ENCODE measurements around the gene ALDH1A3.

The ALDH1A3 gene

DNA sequence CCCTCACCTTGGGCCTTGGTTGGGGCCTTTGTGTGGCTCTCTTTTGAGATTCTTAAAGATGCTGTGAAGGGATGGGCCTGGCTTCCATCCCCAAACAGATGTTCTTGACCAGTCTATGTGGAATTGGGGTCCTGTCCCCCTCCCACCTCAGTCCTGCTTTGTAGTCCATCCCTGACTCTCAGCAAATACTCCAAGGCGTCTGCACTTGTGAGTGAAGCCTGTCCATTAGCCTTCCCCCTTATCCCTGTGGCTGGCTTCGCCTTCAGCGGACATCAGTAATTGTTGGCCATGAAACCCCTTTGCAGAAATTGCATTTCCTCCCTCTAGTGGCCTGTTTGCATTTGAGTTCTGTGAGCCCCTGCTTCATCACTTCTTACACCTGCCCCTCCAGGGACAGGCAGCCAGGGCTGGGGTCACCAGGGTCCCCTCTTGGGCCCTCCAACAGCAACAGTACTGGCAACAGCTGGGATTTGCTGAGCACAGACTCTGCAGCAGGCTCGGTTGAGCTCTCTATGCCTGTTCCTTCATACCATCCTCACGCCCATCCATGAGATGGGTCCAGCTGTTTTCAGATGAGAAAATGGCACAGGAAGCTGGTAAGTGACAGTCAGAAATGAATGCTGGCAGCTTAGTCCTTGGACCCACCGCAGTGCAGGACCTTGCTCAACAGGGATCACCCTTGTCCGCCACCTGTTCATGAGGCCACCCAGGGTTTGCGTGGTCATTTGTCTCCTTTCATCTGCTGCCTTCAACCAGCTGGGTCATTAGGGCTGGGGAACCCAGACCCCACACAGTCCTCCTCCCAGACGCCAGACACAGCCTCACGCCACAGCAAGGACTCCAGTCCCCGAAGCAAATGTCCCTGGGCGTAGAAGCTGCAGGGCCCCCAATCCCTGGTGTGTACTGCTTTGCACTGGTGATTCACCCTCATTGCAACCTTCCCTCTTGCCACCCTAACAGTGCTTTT is 30.6 kb downstream of the ALDH1A3 start:
- Mint-ChIP-seq H3K4me3 (no peak overlapping the region), H3K27me3 (ENCODE audit: low read depth) (peaks cover 47% of the 10 kb centered on the region)

DNA sequence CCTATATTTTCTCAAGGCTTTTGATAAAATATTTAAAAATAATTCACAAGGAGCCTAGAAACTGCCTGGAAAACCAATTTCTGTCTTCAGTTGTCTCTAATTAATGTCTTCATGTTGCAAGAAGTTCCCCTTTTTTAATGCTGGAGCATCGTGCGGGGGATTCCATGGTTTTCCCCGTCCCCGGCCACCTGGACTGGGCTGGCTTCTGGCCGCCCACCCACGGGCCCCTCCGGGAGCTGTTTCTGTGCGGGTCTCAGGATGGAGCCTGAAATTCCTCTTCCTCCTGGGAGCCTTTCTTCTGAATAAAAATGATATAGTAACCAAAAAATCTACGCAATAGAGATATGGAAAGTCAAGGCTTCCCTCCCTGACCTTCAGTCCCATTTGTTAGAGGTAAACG is 31.5 kb downstream of the ALDH1A3 start:
- peaks cover 7% of the 10 kb centered on the region for H3K9me3 Mint-ChIP-seq
- no peak overlapping the region for H3K4me3 Mint-ChIP-seq
- H3K4me1 Mint-ChIP-seq = peaks cover 11% of the 10 kb centered on the region

More for the DNA sequence above, 30.6 kb downstream of the ALDH1A3 start:
- Mint-ChIP-seq H3K4me1 (peaks cover 11% of the 10 kb centered on the region), H3K36me3 (ENCODE audit: low read depth) (no peaks in the 10 kb centered on the region), H3K9me3 (peaks cover 7% of the 10 kb centered on the region), H3K27ac (peak overlapping the region in 2 of 3 experiments; percentile 92 to 93)
- TF ChIP-seq, protein P1, sequence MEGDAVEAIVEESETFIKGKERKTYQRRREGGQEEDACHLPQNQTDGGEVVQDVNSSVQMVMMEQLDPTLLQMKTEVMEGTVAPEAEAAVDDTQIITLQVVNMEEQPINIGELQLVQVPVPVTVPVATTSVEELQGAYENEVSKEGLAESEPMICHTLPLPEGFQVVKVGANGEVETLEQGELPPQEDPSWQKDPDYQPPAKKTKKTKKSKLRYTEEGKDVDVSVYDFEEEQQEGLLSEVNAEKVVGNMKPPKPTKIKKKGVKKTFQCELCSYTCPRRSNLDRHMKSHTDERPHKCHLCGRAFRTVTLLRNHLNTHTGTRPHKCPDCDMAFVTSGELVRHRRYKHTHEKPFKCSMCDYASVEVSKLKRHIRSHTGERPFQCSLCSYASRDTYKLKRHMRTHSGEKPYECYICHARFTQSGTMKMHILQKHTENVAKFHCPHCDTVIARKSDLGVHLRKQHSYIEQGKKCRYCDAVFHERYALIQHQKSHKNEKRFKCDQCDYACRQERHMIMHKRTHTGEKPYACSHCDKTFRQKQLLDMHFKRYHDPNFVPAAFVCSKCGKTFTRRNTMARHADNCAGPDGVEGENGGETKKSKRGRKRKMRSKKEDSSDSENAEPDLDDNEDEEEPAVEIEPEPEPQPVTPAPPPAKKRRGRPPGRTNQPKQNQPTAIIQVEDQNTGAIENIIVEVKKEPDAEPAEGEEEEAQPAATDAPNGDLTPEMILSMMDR (IDR thresholded peaks at IDR 0.05; ENCODE audit: unreplicated experiment in 3 of 3) = peak; percentile 17 to 21 (median 21)

DNA sequence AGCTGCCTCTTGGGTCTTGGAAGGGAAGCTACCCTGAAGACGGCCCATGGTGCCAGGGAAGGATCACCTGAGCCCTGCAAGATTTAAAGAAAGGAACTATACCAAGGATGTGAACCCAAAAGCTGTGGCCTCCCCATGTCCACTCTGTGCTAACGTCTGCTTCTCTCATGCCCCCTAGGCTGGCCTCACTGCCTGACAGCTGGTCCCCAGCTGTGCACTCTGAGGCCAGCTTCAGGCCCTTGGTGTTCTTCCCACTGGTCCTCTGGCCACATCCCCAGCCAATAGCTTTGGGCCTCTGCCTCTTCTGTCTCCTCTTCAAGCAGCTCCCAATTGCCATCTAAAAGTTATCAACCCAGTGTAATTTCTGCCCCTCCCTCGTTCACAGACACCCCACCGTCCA is 34.3 kb downstream of the ALDH1A3 start:
- TF ChIP-seq, protein P1 (IDR thresholded peaks at IDR 0.05; ENCODE audit: unreplicated experiment in 3 of 3) = no peak
- Mint-ChIP-seq H3K27me3 (ENCODE audit: low read depth) (peaks cover 62% of the 10 kb centered on the region), H3K4me1 (peaks cover 16% of the 10 kb centered on the region), H3K4me3 (no peak overlapping the region), H3K27ac (no peak overlapping the region), H3K36me3 (ENCODE audit: low read depth) (no peaks in the 10 kb centered on the region), H3K9me3 (peaks cover 7% of the 10 kb centered on the region)

More for the DNA sequence above, 31.5 kb downstream of the ALDH1A3 start:
- Mint-ChIP-seq H3K36me3 (ENCODE audit: low read depth) (no peaks in the 10 kb centered on the region), H3K27me3 (ENCODE audit: low read depth) (peaks cover 53% of the 10 kb centered on the region), H3K27ac (no peak overlapping the region)
- TF ChIP-seq, protein P1 (IDR thresholded peaks at IDR 0.05; ENCODE audit: unreplicated experiment in 3 of 3) = no peak

DNA sequence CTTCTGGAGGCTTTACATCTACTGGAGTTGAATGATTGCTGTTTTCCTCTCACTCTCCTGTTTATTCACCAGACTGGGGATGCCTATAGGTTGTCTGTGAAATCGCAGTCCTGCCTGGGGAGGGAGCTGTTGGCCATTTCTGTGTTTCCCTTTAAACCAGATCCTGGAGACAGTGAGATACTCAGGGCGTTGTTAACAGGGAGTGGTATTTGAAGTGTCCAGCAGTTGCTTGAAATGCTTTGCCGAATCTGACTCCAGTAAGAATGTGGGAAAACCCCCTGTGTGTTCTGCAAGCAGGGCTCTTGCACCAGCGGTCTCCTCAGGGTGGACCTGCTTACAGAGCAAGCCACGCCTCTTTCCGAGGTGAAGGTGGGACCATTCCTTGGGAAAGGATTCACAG is 35.2 kb downstream of the ALDH1A3 start:
- H3K4me3 Mint-ChIP-seq = no peak overlapping the region
- H3K36me3 Mint-ChIP-seq (ENCODE audit: low read depth) = no peaks in the 10 kb centered on the region
- TF ChIP-seq, protein P1 (IDR thresholded peaks at IDR 0.05; ENCODE audit: unreplicated experiment in 3 of 3) = peak in 1 of 3 experiments; percentile 23
- H3K27me3 Mint-ChIP-seq (ENCODE audit: low read depth) = peaks cover 66% of the 10 kb centered on the region
- no peak overlapping the region for H3K27ac Mint-ChIP-seq
- H3K4me1 Mint-ChIP-seq = peaks cover 9% of the 10 kb centered on the region
- H3K9me3 Mint-ChIP-seq = peaks cover 7% of the 10 kb centered on the region

DNA sequence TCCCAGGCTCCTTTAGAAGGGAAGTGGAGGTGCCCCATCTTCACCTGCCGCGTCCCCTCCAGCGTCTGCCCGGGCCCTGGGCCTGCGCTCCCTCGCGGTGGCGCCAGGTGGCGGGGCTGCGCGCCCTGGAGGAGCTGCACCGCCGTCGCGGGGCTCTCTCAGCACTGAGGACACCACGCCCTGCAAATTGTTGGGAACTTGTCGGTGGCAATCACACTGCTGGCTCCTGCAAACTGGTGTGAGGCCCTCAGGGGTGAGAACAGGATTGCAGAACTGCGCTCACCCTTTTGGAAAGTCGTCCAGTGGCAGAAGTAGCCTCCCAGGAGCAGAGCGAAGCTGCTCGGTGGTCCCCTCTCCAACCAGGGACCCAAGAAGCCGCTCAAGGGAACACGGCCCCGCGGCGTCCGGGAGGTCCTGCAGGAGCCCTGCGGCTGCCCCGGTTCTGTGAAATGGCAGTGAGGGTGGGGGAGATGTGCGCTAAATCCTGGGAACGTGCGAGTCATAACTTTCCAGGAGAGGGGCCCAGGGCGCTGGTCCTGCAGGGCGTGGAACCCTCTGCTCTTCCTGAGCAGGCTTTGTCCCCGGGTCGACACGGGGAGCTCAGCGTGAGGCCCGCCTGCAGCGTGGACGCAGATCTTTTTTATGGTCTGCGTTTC is 38.5 kb downstream of the ALDH1A3 start:
- Mint-ChIP-seq H3K27ac (peak overlapping the region in 2 of 3 experiments; percentile 13 to 30), H3K4me3 (peak overlapping the region; percentile 80 to 88 (median 83)), H3K9me3 (peaks cover 7% of the 10 kb centered on the region), H3K36me3 (ENCODE audit: low read depth) (no peaks in the 10 kb centered on the region), H3K27me3 (ENCODE audit: low read depth) (peaks cover 89% of the 10 kb centered on the region), H3K4me1 (peaks cover 11% of the 10 kb centered on the region)
- TF ChIP-seq, protein P1 (IDR thresholded peaks at IDR 0.05; ENCODE audit: unreplicated experiment in 3 of 3) = peak; percentile 88 to 94 (median 90)

Measured in nephron (organoid).